ENCODE measurements around the gene NAA40.
"Not testable (repeated sequence)": the region's sequence is repeated elsewhere in the genome, so short reads cannot be mapped to it uniquely, and the experiment has no call there.

NAA40 gene

GRCh38 chr11:63940786-63941185 is 2.0 kb downstream of the NAA40 start:
- no peak for DNase-seq

GRCh38 chr11:63941901-63942300 is 3.1 kb downstream of the NAA40 start:
- no peak for DNase-seq

DNA sequence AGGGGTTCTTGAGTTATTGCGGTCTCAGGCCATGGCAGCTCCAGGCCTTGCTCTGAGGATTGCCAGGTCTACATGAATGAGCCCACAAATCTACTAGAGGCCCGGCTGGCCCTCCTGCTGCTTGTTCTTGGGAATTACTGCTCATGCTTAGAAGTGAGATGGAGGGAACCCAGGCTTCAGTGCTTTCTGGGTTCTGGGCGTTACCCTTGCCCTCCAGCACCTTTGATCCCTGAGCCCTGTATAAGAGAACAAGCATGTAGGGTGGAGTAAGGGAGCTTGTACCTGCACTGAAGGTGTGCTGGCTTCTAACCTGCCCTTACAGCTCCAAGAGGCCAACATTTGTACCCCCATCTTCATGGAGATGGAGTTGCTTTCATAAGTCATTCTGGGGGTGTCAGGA is 4.0 kb downstream of the NAA40 start:
- DNase-seq = no peak

DNA sequence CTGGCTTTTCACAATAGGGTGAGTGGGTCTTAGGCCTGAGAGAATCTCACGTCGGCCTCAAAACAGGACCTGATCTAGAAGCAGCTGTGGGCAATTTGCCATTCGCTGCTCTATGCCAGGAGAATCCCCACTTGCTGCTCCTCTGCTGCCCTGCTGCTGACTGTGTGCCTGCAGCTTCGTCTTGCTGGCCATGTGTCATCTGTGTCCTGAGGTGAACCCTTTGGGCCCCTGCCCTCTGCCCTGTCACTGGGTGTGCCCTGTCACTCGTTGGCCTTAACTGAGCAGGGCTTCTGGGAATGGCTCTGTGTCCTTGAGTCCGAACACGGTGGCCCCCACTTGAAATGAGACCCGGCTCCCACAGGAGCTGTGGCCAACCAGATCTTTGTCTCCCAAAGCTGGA is 6.2 kb downstream of the NAA40 start:
- no peak for DNase-seq

- DNase-seq = no peak
Observed at GRCh38 chr11:63945477-63946163, 6.8 kb downstream of the NAA40 start.

- DNase-seq = no peak
Observed at GRCh38 chr11:63951779-63952536, 13.2 kb downstream of the NAA40 start.

DNA sequence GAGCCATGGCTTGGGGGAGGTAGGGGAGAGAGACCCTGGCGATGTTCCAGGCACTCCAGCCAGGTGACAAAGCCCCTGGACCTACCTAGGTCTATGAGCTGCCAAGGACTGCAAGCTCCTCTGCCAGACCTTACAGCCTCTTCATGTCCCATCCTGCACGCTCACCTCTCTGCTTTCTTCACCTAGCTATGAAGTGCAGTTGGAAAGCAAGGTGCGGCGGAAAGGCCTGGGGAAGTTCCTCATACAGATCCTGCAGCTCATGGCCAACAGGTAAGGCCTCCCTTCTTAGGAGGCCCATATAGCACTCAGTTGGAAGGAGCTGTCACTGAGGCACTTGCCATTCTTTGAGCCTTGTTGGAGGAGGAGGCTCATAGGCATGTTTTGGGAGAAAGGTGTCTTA is 13.8 kb downstream of the NAA40 start:
- DNase-seq = no peak

- no peak for DNase-seq
Observed at GRCh38 chr11:63958008-63958407, 19.2 kb downstream of the NAA40 start.

DNA sequence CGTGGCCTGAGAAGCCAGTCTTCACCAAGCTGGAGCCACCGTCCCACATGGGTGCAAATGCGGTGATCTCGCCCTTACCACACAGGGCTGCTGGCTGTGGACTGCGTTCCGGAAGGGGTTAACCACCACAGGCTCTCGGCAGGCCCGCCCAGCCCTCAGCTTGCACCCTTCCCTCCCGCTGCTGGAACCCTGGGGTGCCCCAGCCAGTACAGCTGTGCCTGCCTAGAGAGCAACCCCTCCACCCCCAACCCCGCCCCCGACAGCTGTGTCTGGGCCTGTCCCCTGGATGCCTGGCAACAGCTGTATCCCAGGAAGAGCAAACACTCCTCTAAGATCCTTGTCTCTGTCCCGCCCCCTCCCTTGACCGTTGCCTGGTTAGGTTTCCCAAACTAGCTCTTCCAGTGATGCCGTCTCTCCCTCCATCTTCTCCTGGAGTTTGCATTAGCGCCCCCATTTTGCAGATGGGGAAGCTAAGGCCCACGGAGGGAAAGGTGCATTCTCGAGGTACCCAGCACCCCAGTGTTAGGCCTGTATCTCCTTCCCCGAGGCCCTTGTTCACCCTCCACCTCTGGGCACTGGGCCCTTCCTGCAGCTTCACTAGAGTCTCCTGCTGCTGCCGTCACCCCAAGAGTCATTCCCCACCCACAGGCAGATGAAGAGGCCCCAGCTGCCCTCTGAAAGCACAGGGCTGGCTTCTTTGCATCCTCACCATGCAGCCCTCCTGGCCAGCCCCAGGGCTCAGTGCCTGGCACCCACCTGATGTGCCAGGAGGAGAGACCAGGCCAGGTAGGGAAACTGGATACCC is 23.0 kb downstream of the NAA40 start:
- peak; percentile 51 to 73 for DNase-seq

DNA sequence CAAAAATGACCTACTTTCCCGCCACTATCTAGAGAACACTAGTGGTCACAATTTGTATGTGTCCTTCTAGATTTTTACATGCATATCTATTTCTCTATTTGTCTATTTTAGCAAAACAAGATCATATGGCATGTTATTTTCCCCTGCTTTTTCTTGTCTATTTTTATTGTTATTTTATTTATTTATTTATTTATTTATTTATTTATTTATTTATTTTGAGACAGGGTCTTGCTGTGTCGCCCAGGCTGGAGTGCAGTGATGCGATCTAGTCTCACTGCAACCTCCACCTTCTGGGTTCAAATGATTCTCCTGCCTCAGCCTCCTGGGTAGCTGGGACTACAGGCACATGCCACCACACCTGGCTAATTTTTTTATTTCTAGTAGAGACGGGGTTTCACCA is 25.1 kb downstream of the NAA40 start:
- DNase-seq = not testable (repeated sequence)

DNA sequence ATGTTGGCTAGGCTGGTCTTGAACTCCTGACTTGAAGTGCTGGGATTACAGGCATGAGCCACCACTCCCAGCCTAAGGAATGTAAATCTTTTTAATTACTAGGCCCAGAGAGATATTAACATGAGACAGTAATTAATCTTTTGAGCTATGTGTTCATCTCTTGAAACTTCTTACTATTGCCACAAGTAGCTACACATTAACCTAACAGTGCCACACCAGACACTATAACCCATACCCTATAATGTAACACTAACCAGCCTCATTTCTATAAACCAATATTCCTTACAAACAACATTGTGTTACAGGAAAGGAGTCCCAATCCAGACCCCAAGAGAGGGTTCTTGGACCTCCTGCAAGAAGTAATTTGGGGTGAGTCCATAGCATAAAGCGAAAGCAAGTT is 27.6 kb downstream of the NAA40 start:
- DNase-seq = no peak

- DNase-seq = no peak
Observed at GRCh38 chr11:63969461-63969860, 30.7 kb downstream of the NAA40 start.

- DNase-seq = no peak
Observed at GRCh38 chr11:63970902-63971301, 32.1 kb downstream of the NAA40 start.

DNA sequence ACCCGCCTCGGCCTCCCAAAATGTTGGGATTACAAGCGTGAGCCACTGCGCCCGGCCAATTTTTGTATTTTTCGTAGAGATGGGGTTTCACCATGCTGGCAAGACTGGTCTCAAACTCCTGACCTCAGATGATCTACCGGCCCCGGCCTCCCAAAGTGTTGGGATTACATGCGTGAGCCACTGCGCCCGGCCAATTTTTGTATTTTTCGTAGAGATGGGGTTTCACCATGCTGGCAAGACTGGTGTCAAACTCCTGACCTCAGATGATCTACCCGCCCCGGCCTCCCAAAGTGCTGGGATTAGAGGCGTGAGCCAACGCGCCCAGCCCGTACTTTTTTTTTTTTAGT is 35.1 kb downstream of the NAA40 start:
- DNase-seq = not testable (repeated sequence)

GRCh38 chr11:63974259-63975143 is 35.7 kb downstream of the NAA40 start, which contains the start of gene COX8A:
TSS of gene COX8A (plus strand) at chr11:63974620. CDS start at chr11:63974681, 61 bp downstream.
- peak; percentile 97 to 98 for DNase-seq

- no peak for DNase-seq
Observed at GRCh38 chr11:63978551-63979239, 39.9 kb downstream of the NAA40 start.

- DNase-seq = no peak
Observed at GRCh38 chr11:63979426-63979825, 40.6 kb downstream of the NAA40 start.

GRCh38 chr11:63985812-63986155 is 47.0 kb downstream of the NAA40 start:
- DNase-seq = no peak

GRCh38 chr11:63986156-63986931 is 47.5 kb downstream of the NAA40 start, which contains the start of gene OTUB1:
TSS of gene OTUB1 (plus strand) at chr11:63986438. CDS start at chr11:63986457, 19 bp downstream.
- peak; percentile 87 to 90 for DNase-seq

DNA sequence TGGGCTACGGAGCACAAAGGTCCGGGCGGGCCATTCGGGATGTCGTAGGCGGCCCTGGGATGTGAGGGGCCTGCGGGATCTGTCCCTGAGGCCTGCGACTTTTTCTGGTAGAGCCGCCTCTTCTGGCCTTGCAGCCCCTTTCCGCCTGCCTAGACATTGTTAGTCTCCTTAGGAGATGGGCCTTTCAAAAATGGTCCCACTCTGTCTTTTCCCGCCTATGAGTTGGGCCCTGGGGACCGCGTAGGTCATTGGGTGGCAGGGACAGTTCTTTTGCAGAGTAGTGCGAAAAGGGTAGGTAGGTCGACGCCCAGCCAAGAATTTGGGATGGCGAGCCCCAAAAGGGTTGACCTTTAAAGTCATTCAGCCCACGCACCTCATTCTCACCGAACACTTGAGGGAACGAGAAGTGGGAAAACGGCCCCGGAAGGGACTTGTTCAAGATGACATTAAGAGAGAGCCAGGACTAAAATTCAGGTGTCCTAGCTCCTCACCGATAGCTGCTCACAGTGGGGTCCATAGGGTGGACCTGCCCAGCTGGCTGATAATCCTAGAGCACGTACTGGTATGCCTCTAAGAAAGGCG is 48.2 kb downstream of the NAA40 start:
- no peak for DNase-seq

- DNase-seq = no peak
Observed at GRCh38 chr11:63991558-63991957, 52.8 kb downstream of the NAA40 start.
